Smooth muscle cell (in vitro differentiated cells): ENCODE data around the gene TTLL5. TPM values are rescaled to one million over a fixed set of nuclear protein-coding genes. Genes with fewer than 3 reads are reported as not detected.

Source experiments
- DNase-seq: peaks from one replicate; lab custom pipeline; 2025; ENCODE audit not compliant: unreplicated experiment; lab: John Stamatoyannopoulos, UW
- H2AFZ ChIP-seq: fragments of 200-600 bp; sonication (generic); 2 replicates; pipeline ENCODE4 v1.6.0; 2016; ENCODE audit warnings: antibody characterized with exemption, low read depth, mild to moderate bottlenecking
- H3F3A ChIP-seq: fragments of 200-600 bp; sonication (generic); 2 replicates; pipeline ENCODE4 v1.6.0; 2017; ENCODE audit warnings: antibody characterized with exemption, low read depth
- H3K27ac ChIP-seq: fragments of 200-600 bp; sonication (generic); 2 replicates; pipeline ENCODE4 v1.5.1; 2016; ENCODE audit warnings: low read depth, mild to moderate bottlenecking
- H3K27me3 ChIP-seq: fragments of 200-600 bp; sonication (generic); 2 replicates; pipeline ENCODE4 v1.6.1; 2016; ENCODE audit warnings: low read depth, mild to moderate bottlenecking
- H3K36me3 ChIP-seq: fragments of 200-600 bp; sonication (generic); 2 replicates; pipeline ENCODE4 v1.5.1; 2016; ENCODE audit warnings: low read depth
- H3K4me1 ChIP-seq: fragments of 200-600 bp; sonication (generic); 2 replicates; pipeline ENCODE4 v1.5.1; 2016; ENCODE audit warnings: low read depth
- H3K4me2 ChIP-seq: fragments of 200-600 bp; sonication (generic); 2 replicates; pipeline ENCODE4 v1.6.0; 2016; ENCODE audit warnings: mild to moderate bottlenecking
- H3K4me3 ChIP-seq: fragments of 200-600 bp; sonication (generic); 2 replicates; pipeline ENCODE4 v1.5.1; 2016; ENCODE audit warnings: mild to moderate bottlenecking
- H3K79me2 ChIP-seq: fragments of 200-600 bp; sonication (generic); 2 replicates; pipeline ENCODE4 v1.6.0; 2016; ENCODE audit warnings: low read depth, mild to moderate bottlenecking
- H3K9ac ChIP-seq: fragments of 200-600 bp; sonication (generic); 2 replicates; pipeline ENCODE4 v1.6.0; 2016; ENCODE audit warnings: low read depth
- H3K9me3 ChIP-seq: fragments of 200-600 bp; sonication (generic); replicated peaks from 2 replicates; pipeline ENCODE4 v1.5.1; 2016; ENCODE audit warnings: low read depth
- H4K20me1 ChIP-seq: fragments of 200-600 bp; sonication (generic); 2 replicates; pipeline ENCODE4 v1.6.0; 2016; ENCODE audit warnings: low read depth
- WGBS: methylation state at CpG from one replicate; pipeline ENCODE4 v1.1.7; 2016; ENCODE audit warnings: low lambda C conversion rate; 5-methylcytosine and 5-hydroxymethylcytosine counted together
- polyA plus RNA-seq: library from polyadenylated mRNA; unstranded; fragments of >200 nt; fragmentation: Nextera tagmentation; extraction: Ambion mirVana; gene quantifications from 2 replicates; pipeline ENCODE4 v1.2.1, GENCODE V29; 2016
- total RNA-seq: library from RNA; depleted of rRNA; stranded (reverse); fragments of >200 nt; gene quantifications from 2 replicates; pipeline ENCODE4 v1.2.3, GENCODE V29; 2014
- TF ChIP-seq, protein P1 (sequence below): fragments of 200-600 bp; sonication (generic); IDR thresholded peaks from 2 replicates; pipeline ENCODE4 v1.5.1; 2017; ENCODE audit warnings: borderline replicate concordance, mild to moderate bottlenecking, antibody characterized with exemption; ENCODE audit not compliant: insufficient read depth, poor library complexity, severe bottlenecking

The TTLL5 gene
- total and polyA plus RNA-seq, 2 experiments from 2014 or later: 12.6 to 38.0 TPM

DNA sequence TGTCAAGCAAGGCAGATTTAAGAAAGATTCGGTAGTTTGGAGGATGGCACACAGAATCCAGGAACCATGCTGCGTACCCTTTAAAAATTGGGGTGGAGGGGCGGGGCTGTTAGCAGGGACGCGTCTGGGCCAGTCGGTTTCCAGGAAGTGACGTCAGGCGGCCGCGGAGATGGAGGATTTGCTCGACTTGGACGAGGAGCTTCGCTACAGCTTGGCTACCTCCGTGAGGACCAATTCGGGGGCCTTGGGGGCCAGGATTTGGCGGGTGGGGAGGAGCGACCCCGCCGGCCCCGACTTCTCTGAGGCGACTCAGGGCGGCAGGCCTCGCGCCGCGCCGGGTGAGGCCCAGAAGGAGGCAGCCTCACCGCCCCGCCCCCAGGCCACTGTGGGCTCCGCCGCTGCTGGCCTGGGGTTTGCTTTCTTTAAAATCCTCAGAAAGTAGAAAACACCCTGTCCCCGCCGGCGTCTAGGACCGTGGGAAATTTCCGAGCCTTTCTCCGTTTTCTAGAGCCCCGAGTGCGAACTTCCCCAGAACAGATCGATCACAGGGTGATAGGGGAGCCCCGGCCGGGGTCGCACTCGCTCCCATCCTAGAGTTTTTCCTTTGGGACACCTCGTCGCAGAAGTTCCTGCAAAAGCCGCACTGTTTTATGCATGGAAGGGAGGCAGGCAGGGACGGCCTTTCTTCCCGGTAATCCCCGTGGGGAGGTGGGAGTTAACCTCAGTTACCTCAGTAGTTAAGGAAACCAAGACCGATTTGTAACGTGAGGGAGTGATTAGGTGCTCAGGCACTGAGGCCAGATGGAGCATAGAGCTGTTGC, 324.8 kb downstream of the TTLL5 start, which contains the start of gene IFT43:
IFT43 (plus strand) TSS at position 146 of the 821 bp plus-strand sequence; CDS start at position 170, 24 bp downstream.
- TF ChIP-seq, protein P1, sequence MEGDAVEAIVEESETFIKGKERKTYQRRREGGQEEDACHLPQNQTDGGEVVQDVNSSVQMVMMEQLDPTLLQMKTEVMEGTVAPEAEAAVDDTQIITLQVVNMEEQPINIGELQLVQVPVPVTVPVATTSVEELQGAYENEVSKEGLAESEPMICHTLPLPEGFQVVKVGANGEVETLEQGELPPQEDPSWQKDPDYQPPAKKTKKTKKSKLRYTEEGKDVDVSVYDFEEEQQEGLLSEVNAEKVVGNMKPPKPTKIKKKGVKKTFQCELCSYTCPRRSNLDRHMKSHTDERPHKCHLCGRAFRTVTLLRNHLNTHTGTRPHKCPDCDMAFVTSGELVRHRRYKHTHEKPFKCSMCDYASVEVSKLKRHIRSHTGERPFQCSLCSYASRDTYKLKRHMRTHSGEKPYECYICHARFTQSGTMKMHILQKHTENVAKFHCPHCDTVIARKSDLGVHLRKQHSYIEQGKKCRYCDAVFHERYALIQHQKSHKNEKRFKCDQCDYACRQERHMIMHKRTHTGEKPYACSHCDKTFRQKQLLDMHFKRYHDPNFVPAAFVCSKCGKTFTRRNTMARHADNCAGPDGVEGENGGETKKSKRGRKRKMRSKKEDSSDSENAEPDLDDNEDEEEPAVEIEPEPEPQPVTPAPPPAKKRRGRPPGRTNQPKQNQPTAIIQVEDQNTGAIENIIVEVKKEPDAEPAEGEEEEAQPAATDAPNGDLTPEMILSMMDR: no peak
- DNase-seq: peak; percentile 64
- peaks cover 6% of the 10 kb centered on the region for H3K4me1 ChIP-seq
- H3K79me2 ChIP-seq: peaks cover 16% of the 10 kb centered on the region
- no peaks in the 10 kb centered on the region for H3K9me3 ChIP-seq
- H3K9ac ChIP-seq: peak within 1 kb of the TSS; percentile 97
- H3K4me3 ChIP-seq: peak within 1 kb of the TSS; percentile 99
- H4K20me1 ChIP-seq: no peaks in the 10 kb centered on the region
- H3K36me3 ChIP-seq: peaks cover 2% of the 10 kb centered on the region
- H3K4me2 ChIP-seq: peak within 1 kb of the TSS; percentile 100
- H3K27ac ChIP-seq: peak within 1 kb of the TSS; percentile 92
- peak within 1 kb of the TSS; percentile 97 for H2AFZ ChIP-seq
- H3K27me3 ChIP-seq: no peaks in the 10 kb centered on the region
- no peaks in the 10 kb centered on the region for H3F3A ChIP-seq
- 1% methylated on average over 50 of the region's 52 CpGs for WGBS

DNA sequence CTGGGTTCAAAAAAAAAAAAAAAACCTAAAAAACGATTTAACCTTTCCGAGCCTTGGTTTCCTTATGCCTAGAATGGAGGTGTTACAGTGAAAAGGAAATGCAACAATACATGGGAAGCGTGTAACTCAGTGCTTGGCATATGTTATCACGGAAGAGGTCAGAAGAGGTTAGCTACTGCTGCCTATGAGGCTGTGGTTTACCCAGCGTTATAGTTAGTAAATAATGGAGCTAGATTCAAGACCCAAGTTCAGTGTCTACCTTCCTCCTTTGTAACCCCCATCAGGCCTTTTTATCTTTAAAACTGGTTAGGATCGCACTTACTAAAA, 325.4 kb downstream of the TTLL5 start:
- Histone ChIP-seq H3K4me2 (peak overlapping the region; percentile 100), H3K36me3 (peaks cover 2% of the 10 kb centered on the region), H3K4me3 (peak overlapping the region; percentile 99), H3K27ac (peak overlapping the region; percentile 92), H3F3A (no peaks in the 10 kb centered on the region), H3K9ac (peak overlapping the region; percentile 97), H3K4me1 (peaks cover 6% of the 10 kb centered on the region), H3K79me2 (peaks cover 12% of the 10 kb centered on the region), H4K20me1 (no peaks in the 10 kb centered on the region), H3K9me3 (no peaks in the 10 kb centered on the region), H2AFZ (peak overlapping the region; percentile 97), H3K27me3 (no peaks in the 10 kb centered on the region)
- DNase-seq: no peak
- WGBS: 39% methylated on average over 6 of the region's 6 CpGs
- TF ChIP-seq, protein P1: no peak

DNA sequence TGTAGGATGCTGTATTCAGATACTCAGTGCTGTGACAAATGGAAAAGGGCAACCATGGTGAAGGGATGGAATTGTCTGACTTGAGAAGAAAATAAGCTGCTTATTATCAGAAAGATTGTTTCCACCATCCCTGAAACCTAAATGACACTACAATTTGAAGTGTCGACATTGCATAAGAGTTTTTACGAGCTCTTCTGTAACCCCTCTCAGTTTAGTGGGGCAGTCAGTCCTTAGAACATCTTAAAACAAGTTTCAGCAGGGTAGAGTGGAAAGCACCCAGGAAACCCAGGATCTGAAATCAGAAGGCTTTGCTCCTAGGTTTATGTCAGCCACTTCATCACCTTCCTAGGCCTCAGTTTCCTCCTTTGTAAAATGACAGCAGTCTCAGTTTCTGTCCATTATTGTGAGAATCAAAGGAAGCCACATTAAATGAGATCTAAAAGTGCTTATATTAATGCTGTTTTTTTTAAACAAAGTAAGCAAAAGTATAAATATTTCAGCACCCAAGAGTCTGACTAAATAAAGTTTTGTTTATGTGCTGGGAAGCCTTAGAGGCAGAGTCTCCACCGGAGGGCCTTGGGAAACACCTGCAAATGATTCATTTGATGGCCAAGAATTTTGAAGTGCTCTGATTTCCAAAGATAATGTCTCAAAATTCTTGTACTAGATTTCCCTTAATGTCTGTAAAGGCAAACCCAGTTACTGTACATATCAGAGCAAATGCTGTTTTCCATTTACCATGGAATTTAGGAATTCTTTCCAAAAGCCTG, 326.3 kb downstream of the TTLL5 start:
- Histone ChIP-seq H3K79me2 (peaks cover 12% of the 10 kb centered on the region), H3K9ac (no peak overlapping the region), H2AFZ (no peak overlapping the region), H3K27me3 (no peaks in the 10 kb centered on the region), H3K36me3 (peaks cover 2% of the 10 kb centered on the region), H3K4me2 (no peak overlapping the region), H3F3A (no peaks in the 10 kb centered on the region), H3K4me1 (peaks cover 6% of the 10 kb centered on the region), H4K20me1 (no peaks in the 10 kb centered on the region), H3K9me3 (no peaks in the 10 kb centered on the region), H3K27ac (no peak overlapping the region), H3K4me3 (no peak overlapping the region)
- TF ChIP-seq, protein P1: no peak
- 77% methylated on average over 3 of the region's 3 CpGs for WGBS
- DNase-seq: no peak
